HEK293T (cell line): ENCODE measurements around the gene SPTBN5.

Experiments
- BHLHE40 ChIP-seq: fragments of 450-650 bp; IDR thresholded peaks from 2 replicates; pipeline ENCODE4 v1.6.1; 2016; ENCODE audit warnings: mild to moderate bottlenecking, moderate library complexity, borderline replicate concordance
- CTBP1 ChIP-seq: fragments of 450-650 bp; IDR thresholded peaks from 2 replicates; pipeline ENCODE4 v1.6.1; 2016; ENCODE audit warnings: borderline replicate concordance
- FOXA1 ChIP-seq: fragments of 450-650 bp; IDR thresholded peaks from 2 replicates; pipeline ENCODE4 v1.6.1; 2016; ENCODE audit warnings: mild to moderate bottlenecking
- FOXM1 ChIP-seq: fragments of 450-650 bp; IDR thresholded peaks from 2 replicates; pipeline ENCODE4 v1.6.1; 2017; ENCODE audit warnings: mild to moderate bottlenecking, borderline replicate concordance
- PKNOX1 ChIP-seq: fragments of 450-650 bp; IDR thresholded peaks from 2 replicates; pipeline ENCODE4 v1.6.1; 2016
- SP1 ChIP-seq: fragments of 450-650 bp; IDR thresholded peaks from 2 replicates; pipeline ENCODE4 v1.6.1; 2017
- SUZ12 ChIP-seq: fragments of 450-650 bp; IDR thresholded peaks from 2 replicates; pipeline ENCODE4 v1.6.1; 2016; ENCODE audit warnings: mild to moderate bottlenecking
- TARDBP ChIP-seq: fragments of 450-650 bp; IDR thresholded peaks from 2 replicates; pipeline ENCODE4 v1.6.1; 2016
- ZNF384 ChIP-seq: fragments of 450-650 bp; IDR thresholded peaks from 2 replicates; pipeline ENCODE4 v1.6.1; 2016

DNA sequence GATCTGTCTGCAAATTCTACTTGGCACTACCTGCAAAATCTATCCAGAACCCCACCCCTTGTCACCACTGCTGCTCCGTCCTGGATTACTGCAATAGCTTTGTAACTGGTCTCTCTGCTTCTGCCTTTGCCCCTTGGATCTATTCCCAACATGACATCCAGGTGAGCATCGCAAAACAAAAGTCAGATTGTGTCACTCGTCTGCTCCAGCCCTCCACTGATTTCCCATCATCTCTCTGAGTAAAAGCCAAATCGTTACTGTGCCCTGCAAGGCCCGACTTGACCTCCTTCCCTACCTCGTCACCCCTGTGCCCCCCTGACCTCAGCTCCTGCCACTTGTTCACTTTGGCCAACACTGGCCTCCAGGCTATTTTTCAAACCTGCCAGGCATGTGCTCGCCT lies 9.4 kb downstream of the SPTBN5 start:
- no peak for TF ChIP-seq SUZ12
- no peak for TF ChIP-seq TARDBP
- no peak for TF ChIP-seq BHLHE40
- no peak for TF ChIP-seq PKNOX1
- no peak for TF ChIP-seq FOXA1
- TF ChIP-seq CTBP1: no peak
- TF ChIP-seq ZNF384: no peak
- TF ChIP-seq FOXM1: no peak
- TF ChIP-seq SP1: no peak
